HEK293 (cell line): ENCODE measurements around the gene FAM193A.
A peak's percentile ranks its signal among the peaks of the same experiment; 100 is the strongest.

Source experiments
- FEZF1 ChIP-seq: fragments of 450-650 bp; formaldehyde crosslinking; IDR thresholded peaks from 2 replicates; pipeline ENCODE4 v1.5.1; 2016; ENCODE audit warnings: missing biosample characterization, missing genetic modification characterization
- GLIS2 ChIP-seq: fragments of 450-650 bp; formaldehyde crosslinking; IDR thresholded peaks from 2 replicates; pipeline ENCODE4 v1.5.1; 2016; ENCODE audit warnings: missing biosample characterization, missing genetic modification characterization
- REPIN1 ChIP-seq: fragments of 450-650 bp; formaldehyde crosslinking; IDR thresholded peaks from 2 replicates; pipeline ENCODE4 v1.5.1; 2017; ENCODE audit warnings: missing biosample characterization, missing genetic modification characterization, low read depth
- SCRT1 ChIP-seq: fragments of 450-650 bp; formaldehyde crosslinking; IDR thresholded peaks from 2 replicates; pipeline ENCODE4 v1.5.1; 2016; ENCODE audit warnings: missing biosample characterization, missing genetic modification characterization, borderline replicate concordance
- YY2 ChIP-seq: fragments of 450-650 bp; formaldehyde crosslinking; IDR thresholded peaks from 2 replicates; pipeline ENCODE4 v1.5.1; 2016; ENCODE audit warnings: missing biosample characterization, missing genetic modification characterization
- ZBTB8A ChIP-seq: fragments of 450-650 bp; formaldehyde crosslinking; IDR thresholded peaks from 2 replicates; pipeline ENCODE4 v1.5.1; 2016; ENCODE audit warnings: missing biosample characterization, missing genetic modification characterization
- ZFP3 ChIP-seq: fragments of 450-650 bp; formaldehyde crosslinking; IDR thresholded peaks from 2 replicates; pipeline ENCODE4 v1.5.1; 2016; ENCODE audit warnings: low read depth, missing biosample characterization, missing genetic modification characterization
- ZNF175 ChIP-seq: fragments of 450-650 bp; formaldehyde crosslinking; IDR thresholded peaks from 2 replicates; pipeline ENCODE4 v1.5.1; 2016; ENCODE audit warnings: missing biosample characterization, missing genetic modification characterization
- ZNF19 ChIP-seq: fragments of 450-650 bp; formaldehyde crosslinking; IDR thresholded peaks from 2 replicates; pipeline ENCODE4; 2016; ENCODE audit warnings: missing biosample characterization, missing genetic modification characterization, low read depth
- ZNF266 ChIP-seq: fragments of 450-650 bp; formaldehyde crosslinking; IDR thresholded peaks from 2 replicates; pipeline ENCODE4 v1.5.1; 2016; ENCODE audit warnings: missing biosample characterization, missing genetic modification characterization, low read depth
- ZNF501 ChIP-seq: fragments of 450-650 bp; formaldehyde crosslinking; IDR thresholded peaks from 2 replicates; pipeline ENCODE4 v1.5.1; 2016; ENCODE audit warnings: missing biosample characterization, missing genetic modification characterization
- ZNF549 ChIP-seq: fragments of 450-650 bp; IDR thresholded peaks from 2 replicates; pipeline ENCODE4 v1.5.1; 2018; ENCODE audit warnings: missing biosample characterization, missing genetic modification characterization, mild to moderate bottlenecking, inconsistent platforms, moderate library complexity
- ZNF561 ChIP-seq: fragments of 450-650 bp; IDR thresholded peaks from 2 replicates; pipeline ENCODE4 v1.5.1; 2018; ENCODE audit warnings: missing biosample characterization, missing genetic modification characterization, borderline replicate concordance
- ZNF596 ChIP-seq: fragments of 450-650 bp; IDR thresholded peaks from 2 replicates; pipeline ENCODE4 v1.5.0; 2018; ENCODE audit warnings: missing biosample characterization, mild to moderate bottlenecking, missing genetic modification characterization, moderate library complexity
- ZNF621 ChIP-seq: fragments of 450-650 bp; formaldehyde crosslinking; IDR thresholded peaks from 2 replicates; pipeline ENCODE4 v1.5.1; 2017; ENCODE audit warnings: missing biosample characterization, missing genetic modification characterization
- ZNF677 ChIP-seq: fragments of 450-650 bp; IDR thresholded peaks from 2 replicates; pipeline ENCODE4 v1.5.0; 2018; ENCODE audit warnings: missing biosample characterization, mild to moderate bottlenecking, missing genetic modification characterization, moderate library complexity
- ZXDB ChIP-seq: fragments of 450-650 bp; formaldehyde crosslinking; IDR thresholded peaks from 2 replicates; pipeline ENCODE4 v1.5.1; 2016; ENCODE audit warnings: missing biosample characterization, missing genetic modification characterization
- TF ChIP-seq, protein P1 (sequence below): fragments of 450-650 bp; formaldehyde crosslinking; IDR thresholded peaks from 2 replicates; pipeline ENCODE4 v1.5.1; 2016; ENCODE audit warnings: missing biosample characterization, missing genetic modification characterization
- TF ChIP-seq, protein P2 (sequence below): IDR thresholded peaks from 2 replicates; pipeline ENCODE4 v1.6.1; 2011; ENCODE audit warnings: mild to moderate bottlenecking, low read depth, low read length, borderline replicate concordance
- TF ChIP-seq, protein P3 (sequence below): fragments of 450-650 bp; formaldehyde crosslinking; IDR thresholded peaks from 2 replicates; pipeline ENCODE4 v1.5.1; 2017; ENCODE audit warnings: missing biosample characterization, missing genetic modification characterization
- TF ChIP-seq, protein P4 (sequence below): fragments of 450-650 bp; IDR thresholded peaks from 2 replicates; pipeline ENCODE4 v1.5.1; 2018; ENCODE audit warnings: missing biosample characterization, missing genetic modification characterization
- TF ChIP-seq, protein P5 (sequence below): fragments of 450-650 bp; formaldehyde crosslinking; conservative IDR thresholded peaks from 2 replicates; pipeline ENCODE4 v1.5.1; 2016; ENCODE audit warnings: low read depth, missing biosample characterization, missing genetic modification characterization
- TF ChIP-seq, protein P6 (sequence below): fragments of 450-650 bp; formaldehyde crosslinking; IDR thresholded peaks from 2 replicates; pipeline ENCODE4 v1.5.0; 2017; ENCODE audit warnings: missing biosample characterization, missing genetic modification characterization, borderline replicate concordance
- TF ChIP-seq, protein P7 (sequence below): fragments of 450-650 bp; formaldehyde crosslinking; IDR thresholded peaks from 2 replicates; pipeline ENCODE4 v1.5.1; 2017; ENCODE audit warnings: missing biosample characterization, mild to moderate bottlenecking, missing genetic modification characterization, moderate library complexity
- TF ChIP-seq, protein P8 (sequence below): fragments of 450-650 bp; formaldehyde crosslinking; IDR thresholded peaks from 2 replicates; pipeline ENCODE4; 2016; ENCODE audit warnings: missing biosample characterization, missing genetic modification characterization

Gene FAM193A

DNA sequence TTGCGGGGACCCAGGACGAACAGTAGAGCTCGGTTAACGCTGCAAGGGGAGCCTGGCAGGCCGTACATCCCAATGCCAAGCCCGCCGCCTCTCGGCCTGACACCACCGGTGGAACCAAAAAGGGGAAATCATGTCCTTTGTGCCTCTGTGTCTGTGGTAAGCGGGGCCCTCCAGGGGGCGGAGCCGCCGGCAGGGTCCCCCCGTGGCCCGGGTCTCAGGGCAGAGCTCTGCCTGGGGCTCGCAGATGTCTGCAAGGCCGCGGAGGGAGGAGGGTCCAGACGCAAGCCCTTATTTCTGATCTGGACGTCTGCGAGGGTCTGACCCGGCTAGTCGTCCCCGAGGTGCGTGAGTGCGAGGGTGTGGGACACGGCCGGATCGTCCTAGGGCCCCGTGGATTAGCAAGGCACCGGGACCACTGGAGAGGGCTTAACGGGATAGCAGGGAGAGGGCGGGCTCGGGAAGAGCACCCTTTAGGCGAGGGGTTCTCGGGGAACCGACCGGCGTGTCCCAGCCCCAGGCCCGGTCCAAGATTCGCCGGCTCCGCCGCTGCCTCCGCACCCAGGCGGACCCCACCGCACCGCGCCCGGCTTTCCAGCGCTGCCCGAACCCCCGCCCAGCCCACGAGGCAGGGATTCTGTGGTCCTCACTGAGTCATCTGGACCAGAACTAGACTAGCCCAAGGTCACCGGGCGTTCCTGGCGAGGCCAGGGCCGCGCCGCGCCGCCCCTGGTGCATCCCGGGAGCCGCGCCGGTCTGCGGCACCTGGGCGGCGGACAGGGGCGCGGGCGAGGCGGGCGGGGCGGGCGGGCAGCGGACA lies 863 bp upstream of the FAM193A start (continued):
- TF ChIP-seq, protein P1, sequence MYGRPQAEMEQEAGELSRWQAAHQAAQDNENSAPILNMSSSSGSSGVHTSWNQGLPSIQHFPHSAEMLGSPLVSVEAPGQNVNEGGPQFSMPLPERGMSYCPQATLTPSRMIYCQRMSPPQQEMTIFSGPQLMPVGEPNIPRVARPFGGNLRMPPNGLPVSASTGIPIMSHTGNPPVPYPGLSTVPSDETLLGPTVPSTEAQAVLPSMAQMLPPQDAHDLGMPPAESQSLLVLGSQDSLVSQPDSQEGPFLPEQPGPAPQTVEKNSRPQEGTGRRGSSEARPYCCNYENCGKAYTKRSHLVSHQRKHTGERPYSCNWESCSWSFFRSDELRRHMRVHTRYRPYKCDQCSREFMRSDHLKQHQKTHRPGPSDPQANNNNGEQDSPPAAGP (tag by site-specific recombination): peak; percentile 54; the same call in 1 of the 2 replicates
- TF ChIP-seq REPIN1 (tag by site-specific recombination): no peak
- TF ChIP-seq GLIS2 (tag by site-specific recombination): peak; percentile 45
- TF ChIP-seq ZNF549 (tag by site-specific recombination): no peak
- TF ChIP-seq, protein P2, sequence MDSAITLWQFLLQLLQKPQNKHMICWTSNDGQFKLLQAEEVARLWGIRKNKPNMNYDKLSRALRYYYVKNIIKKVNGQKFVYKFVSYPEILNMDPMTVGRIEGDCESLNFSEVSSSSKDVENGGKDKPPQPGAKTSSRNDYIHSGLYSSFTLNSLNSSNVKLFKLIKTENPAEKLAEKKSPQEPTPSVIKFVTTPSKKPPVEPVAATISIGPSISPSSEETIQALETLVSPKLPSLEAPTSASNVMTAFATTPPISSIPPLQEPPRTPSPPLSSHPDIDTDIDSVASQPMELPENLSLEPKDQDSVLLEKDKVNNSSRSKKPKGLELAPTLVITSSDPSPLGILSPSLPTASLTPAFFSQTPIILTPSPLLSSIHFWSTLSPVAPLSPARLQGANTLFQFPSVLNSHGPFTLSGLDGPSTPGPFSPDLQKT: no peak
- no peak for TF ChIP-seq SCRT1 (tag by site-specific recombination)
- no peak for TF ChIP-seq ZNF621 (tag by site-specific recombination)
- TF ChIP-seq ZNF677 (tag by site-specific recombination): no peak
- no peak for TF ChIP-seq ZNF561
- TF ChIP-seq, protein P3, sequence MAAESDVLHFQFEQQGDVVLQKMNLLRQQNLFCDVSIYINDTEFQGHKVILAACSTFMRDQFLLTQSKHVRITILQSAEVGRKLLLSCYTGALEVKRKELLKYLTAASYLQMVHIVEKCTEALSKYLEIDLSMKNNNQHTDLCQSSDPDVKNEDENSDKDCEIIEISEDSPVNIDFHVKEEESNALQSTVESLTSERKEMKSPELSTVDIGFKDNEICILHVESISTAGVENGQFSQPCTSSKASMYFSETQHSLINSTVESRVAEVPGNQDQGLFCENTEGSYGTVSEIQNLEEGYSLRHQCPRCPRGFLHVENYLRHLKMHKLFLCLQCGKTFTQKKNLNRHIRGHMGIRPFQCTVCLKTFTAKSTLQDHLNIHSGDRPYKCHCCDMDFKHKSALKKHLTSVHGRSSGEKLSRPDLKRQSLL (tag by site-specific recombination): no peak
- TF ChIP-seq, protein P4, sequence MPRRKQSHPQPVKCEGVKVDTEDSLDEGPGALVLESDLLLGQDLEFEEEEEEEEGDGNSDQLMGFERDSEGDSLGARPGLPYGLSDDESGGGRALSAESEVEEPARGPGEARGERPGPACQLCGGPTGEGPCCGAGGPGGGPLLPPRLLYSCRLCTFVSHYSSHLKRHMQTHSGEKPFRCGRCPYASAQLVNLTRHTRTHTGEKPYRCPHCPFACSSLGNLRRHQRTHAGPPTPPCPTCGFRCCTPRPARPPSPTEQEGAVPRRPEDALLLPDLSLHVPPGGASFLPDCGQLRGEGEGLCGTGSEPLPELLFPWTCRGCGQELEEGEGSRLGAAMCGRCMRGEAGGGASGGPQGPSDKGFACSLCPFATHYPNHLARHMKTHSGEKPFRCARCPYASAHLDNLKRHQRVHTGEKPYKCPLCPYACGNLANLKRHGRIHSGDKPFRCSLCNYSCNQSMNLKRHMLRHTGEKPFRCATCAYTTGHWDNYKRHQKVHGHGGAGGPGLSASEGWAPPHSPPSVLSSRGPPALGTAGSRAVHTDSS (tag by site-specific recombination): no peak
- no peak for TF ChIP-seq ZNF501 (tag by site-specific recombination)
- TF ChIP-seq, protein P5, sequence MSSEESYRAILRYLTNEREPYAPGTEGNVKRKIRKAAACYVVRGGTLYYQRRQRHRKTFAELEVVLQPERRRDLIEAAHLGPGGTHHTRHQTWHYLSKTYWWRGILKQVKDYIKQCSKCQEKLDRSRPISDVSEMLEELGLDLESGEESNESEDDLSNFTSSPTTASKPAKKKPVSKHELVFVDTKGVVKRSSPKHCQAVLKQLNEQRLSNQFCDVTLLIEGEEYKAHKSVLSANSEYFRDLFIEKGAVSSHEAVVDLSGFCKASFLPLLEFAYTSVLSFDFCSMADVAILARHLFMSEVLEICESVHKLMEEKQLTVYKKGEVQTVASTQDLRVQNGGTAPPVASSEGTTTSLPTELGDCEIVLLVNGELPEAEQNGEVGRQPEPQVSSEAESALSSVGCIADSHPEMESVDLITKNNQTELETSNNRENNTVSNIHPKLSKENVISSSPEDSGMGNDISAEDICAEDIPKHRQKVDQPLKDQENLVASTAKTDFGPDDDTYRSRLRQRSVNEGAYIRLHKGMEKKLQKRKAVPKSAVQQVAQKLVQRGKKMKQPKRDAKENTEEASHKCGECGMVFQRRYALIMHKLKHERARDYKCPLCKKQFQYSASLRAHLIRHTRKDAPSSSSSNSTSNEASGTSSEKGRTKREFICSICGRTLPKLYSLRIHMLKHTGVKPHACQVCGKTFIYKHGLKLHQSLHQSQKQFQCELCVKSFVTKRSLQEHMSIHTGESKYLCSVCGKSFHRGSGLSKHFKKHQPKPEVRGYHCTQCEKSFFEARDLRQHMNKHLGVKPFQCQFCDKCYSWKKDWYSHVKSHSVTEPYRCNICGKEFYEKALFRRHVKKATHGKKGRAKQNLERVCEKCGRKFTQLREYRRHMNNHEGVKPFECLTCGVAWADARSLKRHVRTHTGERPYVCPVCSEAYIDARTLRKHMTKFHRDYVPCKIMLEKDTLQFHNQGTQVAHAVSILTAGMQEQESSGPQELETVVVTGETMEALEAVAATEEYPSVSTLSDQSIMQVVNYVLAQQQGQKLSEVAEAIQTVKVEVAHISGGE (tag by site-specific recombination): no peak; the same call in 1 of the 2 replicates
- TF ChIP-seq ZNF19 (tag by site-specific recombination): no peak
- no peak for TF ChIP-seq ZFP3 (tag by site-specific recombination)
- no peak for TF ChIP-seq ZNF266 (tag by site-specific recombination)
- no peak for TF ChIP-seq ZNF175 (tag by site-specific recombination)
- TF ChIP-seq, protein P6, sequence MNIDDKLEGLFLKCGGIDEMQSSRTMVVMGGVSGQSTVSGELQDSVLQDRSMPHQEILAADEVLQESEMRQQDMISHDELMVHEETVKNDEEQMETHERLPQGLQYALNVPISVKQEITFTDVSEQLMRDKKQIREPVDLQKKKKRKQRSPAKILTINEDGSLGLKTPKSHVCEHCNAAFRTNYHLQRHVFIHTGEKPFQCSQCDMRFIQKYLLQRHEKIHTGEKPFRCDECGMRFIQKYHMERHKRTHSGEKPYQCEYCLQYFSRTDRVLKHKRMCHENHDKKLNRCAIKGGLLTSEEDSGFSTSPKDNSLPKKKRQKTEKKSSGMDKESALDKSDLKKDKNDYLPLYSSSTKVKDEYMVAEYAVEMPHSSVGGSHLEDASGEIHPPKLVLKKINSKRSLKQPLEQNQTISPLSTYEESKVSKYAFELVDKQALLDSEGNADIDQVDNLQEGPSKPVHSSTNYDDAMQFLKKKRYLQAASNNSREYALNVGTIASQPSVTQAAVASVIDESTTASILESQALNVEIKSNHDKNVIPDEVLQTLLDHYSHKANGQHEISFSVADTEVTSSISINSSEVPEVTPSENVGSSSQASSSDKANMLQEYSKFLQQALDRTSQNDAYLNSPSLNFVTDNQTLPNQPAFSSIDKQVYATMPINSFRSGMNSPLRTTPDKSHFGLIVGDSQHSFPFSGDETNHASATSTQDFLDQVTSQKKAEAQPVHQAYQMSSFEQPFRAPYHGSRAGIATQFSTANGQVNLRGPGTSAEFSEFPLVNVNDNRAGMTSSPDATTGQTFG (tag by site-specific recombination): no peak
- TF ChIP-seq, protein P7, sequence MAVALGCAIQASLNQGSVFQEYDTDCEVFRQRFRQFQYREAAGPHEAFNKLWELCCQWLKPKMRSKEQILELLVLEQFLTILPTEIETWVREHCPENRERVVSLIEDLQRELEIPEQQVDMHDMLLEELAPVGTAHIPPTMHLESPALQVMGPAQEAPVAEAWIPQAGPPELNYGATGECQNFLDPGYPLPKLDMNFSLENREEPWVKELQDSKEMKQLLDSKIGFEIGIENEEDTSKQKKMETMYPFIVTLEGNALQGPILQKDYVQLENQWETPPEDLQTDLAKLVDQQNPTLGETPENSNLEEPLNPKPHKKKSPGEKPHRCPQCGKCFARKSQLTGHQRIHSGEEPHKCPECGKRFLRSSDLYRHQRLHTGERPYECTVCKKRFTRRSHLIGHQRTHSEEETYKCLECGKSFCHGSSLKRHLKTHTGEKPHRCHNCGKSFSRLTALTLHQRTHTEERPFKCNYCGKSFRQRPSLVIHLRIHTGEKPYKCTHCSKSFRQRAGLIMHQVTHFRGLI: no peak
- TF ChIP-seq, protein P8, sequence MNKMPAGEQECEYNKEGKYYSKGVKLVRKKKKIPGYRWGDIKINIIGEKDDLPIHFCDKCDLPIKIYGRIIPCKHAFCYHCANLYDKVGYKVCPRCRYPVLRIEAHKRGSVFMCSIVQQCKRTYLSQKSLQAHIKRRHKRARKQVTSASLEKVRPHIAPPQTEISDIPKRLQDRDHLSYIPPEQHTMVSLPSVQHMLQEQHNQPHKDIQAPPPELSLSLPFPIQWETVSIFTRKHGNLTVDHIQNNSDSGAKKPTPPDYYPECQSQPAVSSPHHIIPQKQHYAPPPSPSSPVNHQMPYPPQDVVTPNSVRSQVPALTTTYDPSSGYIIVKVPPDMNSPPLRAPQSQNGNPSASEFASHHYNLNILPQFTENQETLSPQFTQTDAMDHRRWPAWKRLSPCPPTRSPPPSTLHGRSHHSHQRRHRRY (tag by site-specific recombination): no peak
- TF ChIP-seq YY2 (tag by site-specific recombination): no peak
- TF ChIP-seq ZBTB8A: peak; percentile 6
- no peak; the same call in 1 of the 2 replicates for TF ChIP-seq ZXDB (tag by site-specific recombination)
- TF ChIP-seq FEZF1 (tag by site-specific recombination): no peak
- no peak for TF ChIP-seq ZNF596 (tag by site-specific recombination)
